ENCODE data around the gene SLC6A9.

DNA sequence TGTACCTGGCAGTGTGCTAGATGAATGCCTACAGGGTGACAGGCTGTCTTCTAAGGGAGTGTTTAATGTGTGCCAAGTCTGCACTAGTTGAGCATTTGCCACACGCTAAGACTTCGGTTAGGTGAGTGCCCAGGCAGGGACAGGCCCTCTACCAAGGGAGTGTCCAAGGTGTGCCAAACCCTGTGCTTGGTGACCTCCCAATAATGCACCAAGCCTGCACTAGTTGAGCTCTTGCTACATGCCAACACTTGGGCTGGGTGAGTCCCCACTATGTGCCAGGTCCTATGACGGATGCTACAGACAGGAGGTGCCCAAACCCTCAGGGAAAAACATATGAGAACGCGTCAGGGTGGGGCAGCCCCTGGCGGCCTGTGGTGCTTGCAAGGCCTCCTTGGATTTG is 10.8 kb downstream of the SLC6A9 start:
- TF ChIP-seq, protein P1, sequence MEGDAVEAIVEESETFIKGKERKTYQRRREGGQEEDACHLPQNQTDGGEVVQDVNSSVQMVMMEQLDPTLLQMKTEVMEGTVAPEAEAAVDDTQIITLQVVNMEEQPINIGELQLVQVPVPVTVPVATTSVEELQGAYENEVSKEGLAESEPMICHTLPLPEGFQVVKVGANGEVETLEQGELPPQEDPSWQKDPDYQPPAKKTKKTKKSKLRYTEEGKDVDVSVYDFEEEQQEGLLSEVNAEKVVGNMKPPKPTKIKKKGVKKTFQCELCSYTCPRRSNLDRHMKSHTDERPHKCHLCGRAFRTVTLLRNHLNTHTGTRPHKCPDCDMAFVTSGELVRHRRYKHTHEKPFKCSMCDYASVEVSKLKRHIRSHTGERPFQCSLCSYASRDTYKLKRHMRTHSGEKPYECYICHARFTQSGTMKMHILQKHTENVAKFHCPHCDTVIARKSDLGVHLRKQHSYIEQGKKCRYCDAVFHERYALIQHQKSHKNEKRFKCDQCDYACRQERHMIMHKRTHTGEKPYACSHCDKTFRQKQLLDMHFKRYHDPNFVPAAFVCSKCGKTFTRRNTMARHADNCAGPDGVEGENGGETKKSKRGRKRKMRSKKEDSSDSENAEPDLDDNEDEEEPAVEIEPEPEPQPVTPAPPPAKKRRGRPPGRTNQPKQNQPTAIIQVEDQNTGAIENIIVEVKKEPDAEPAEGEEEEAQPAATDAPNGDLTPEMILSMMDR (IDR thresholded peaks at IDR 0.05) = no peak
- TF ChIP-seq POLR2AphosphoS5 (IDR thresholded peaks at IDR 0.05) = no peak

Data from suprapubic skin (tissue), 3 donors.